ENCODE data around the gene MAD2L1BP. TPM values are rescaled to one million over a fixed set of nuclear protein-coding genes. Genes with fewer than 3 reads are reported as not detected.

Gene MAD2L1BP
- total RNA-seq, 1 experiment from 2014 or later, result 36.6 TPM

DNA sequence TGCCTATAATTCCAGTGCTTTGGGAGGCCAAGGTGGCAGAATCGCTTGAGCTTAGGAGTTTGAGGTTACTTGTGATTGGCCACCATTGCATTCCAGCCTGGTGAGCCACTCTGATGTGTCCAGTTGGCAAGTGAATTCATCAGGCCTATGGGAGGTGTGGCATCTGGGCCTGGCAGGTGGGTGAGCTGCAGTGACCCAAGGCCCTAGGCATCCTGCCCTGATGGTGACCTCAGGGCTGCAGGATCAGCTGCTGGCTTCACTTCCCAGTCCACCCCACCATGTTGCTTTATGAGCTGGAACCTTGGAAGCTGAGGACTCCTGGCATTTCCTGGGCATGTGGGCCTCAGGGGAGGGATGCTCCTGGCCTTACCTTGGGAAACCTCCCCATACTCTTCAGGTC lies 29.7 kb downstream of the MAD2L1BP start:
- Histone ChIP-seq H3K9me2 (ENCODE audit: insufficient read depth) (no peaks in the 10 kb centered on the region), H3K9me3 (ENCODE audit: control insufficient read depth in 1 of 2, insufficient read depth in 1 of 2, low read depth in 1 of 2, low read length in 2 of 2) (peaks cover 0 to 5% of the 10 kb centered on the region in 2 experiments; a peak in 1 of 4 replicates), H3K27me3 (ENCODE audit: insufficient read depth, low read length) (no peaks in the 10 kb centered on the region), H3K4me3 (replicated peaks in 1 of 2; ENCODE audit: low read depth in 1 of 2, low read length in 2 of 2) (no peak overlapping the region), H3K9ac (ENCODE audit: low read length) (no peak overlapping the region), H3K4me1 (ENCODE audit: control insufficient read depth in 1 of 2, insufficient read depth in 2 of 2, low read length in 2 of 2) (peaks cover 12 to 49% of the 10 kb centered on the region in 2 experiments), H2AFZ (ENCODE audit: low read depth, low read length, poor library complexity, severe bottlenecking) (no peak overlapping the region), H3K36me3 (ENCODE audit: control insufficient read depth in 1 of 2, insufficient read depth in 2 of 2, low read length in 2 of 2) (no peaks in the 10 kb centered on the region), H3K4me2 (ENCODE audit: low read length) (no peak overlapping the region; the same call in 1 of the 2 replicates), H3K79me2 (ENCODE audit: insufficient read depth, low read length) (no peaks in the 10 kb centered on the region), H3K27ac (ENCODE audit: low read depth, low read length) (no peak overlapping the region), H4K20me1 (ENCODE audit: insufficient read depth) (no peaks in the 10 kb centered on the region)
- POLR2A ChIA-PET, result no interaction called here
- no TSS peak for BruUV-seq (replicated peaks)
- TF ChIP-seq ZFX (IDR thresholded peaks at IDR 0.05), result no peak
- TF ChIP-seq REST (IDR thresholded peaks at IDR 0.05; ENCODE audit: low read depth), result no peak
- RAD21 ChIA-PET (ENCODE audit: low non-redundant PET in 1 of 2, low total read pairs in 2 of 2, uncharacterized antibody in 2 of 2, unreplicated experiment in 2 of 2), result interaction anchor here in 1 of 2 experiments (1.1 kb wide), 1 partner anchor 414 kb away, joined by 3 read pairs; no protein-coding TSS in a partner anchor
- ATAC-seq, result no peak
- DNase-seq (ENCODE audit: low read depth, low spot score), result no peak
- CTCF ChIA-PET, result interaction anchor here (0.9 to 2.7 kb wide), 6 partner anchors 8 to 431 kb away, joined by 3 to 11 read pairs (median 3); partner anchors contain the start of gene VEGFA
- intact Hi-C loops (cut with micrococcal nuclease), result loop anchor here (5.0 kb wide), 2 partner anchors 287 to 763 kb away; no protein-coding TSS in a partner anchor

DNA sequence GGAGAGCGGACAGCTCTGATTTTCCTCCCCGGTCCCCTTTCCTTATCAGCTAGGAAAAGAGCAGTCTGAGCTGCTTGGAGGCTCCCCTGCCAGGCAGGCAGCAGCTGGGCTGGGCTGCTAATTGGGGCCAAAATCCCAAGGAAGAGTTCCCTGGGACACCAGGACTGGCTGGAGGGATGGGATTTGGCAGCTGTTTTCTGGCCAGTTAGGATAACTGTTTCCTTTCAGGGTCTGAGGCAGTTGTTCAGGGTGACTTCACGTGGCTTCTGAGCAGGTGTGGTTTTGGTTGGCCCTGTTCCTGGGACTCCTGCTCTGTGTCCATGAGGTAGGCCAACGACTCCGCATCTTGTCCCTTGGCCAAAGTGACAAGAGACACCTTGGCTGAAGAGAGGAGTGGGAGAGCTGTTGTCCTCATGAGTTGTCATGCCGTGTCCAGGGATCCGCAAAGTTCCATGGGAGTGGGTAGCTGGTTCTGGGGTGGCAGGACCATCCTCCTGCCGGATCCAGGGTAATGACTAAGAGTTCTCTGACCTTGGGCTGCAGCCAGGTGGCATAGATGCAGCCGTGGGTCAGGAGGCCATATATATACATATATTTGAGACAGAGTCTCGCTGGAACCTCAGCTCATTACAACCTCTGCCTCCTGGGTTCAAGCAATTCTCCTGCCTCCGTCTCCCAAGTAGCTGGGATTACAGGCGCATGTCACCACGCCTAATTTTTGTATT lies 30.7 kb downstream of the MAD2L1BP start:
- H3K4me1 ChIP-seq (ENCODE audit: control insufficient read depth in 1 of 2, insufficient read depth in 2 of 2, low read length in 2 of 2), result peaks cover 12 to 49% of the 10 kb centered on the region in 2 experiments
- no peaks in the 10 kb centered on the region for H3K9me3 ChIP-seq (ENCODE audit: control insufficient read depth in 1 of 2, insufficient read depth in 1 of 2, low read depth in 1 of 2, low read length in 2 of 2)
- ChIA-PET RAD21 (ENCODE audit: low non-redundant PET in 1 of 2, low total read pairs in 2 of 2, uncharacterized antibody in 2 of 2, unreplicated experiment in 2 of 2) (interaction anchor here (1.0 to 1.3 kb wide), 2 partner anchors 413 kb away, joined by 3 to 4 read pairs; no protein-coding TSS in a partner anchor), POLR2A (interaction anchor here (1.1 kb wide), 2 partner anchors 103 to 413 kb away, joined by 3 read pairs; partner anchors contain the start of gene VEGFA), CTCF (interaction anchor here (1.0 to 4.6 kb wide), 11 partner anchors 9 to 430 kb away, joined by 3 to 45 read pairs (median 3); partner anchors contain the start of genes GTPBP2 and VEGFA)
- no TSS peak for BruUV-seq (replicated peaks)
- H4K20me1 ChIP-seq (ENCODE audit: insufficient read depth), result no peaks in the 10 kb centered on the region
- H3K9ac ChIP-seq (ENCODE audit: low read length), result no peak overlapping the region
- no peak overlapping the region for H3K4me2 ChIP-seq (ENCODE audit: low read length)
- no peak overlapping the region for H3K4me3 ChIP-seq (replicated peaks in 1 of 2; ENCODE audit: low read depth in 1 of 2, low read length in 2 of 2)
- no peaks in the 10 kb centered on the region for H3K9me2 ChIP-seq (ENCODE audit: insufficient read depth)
- DNase-seq (ENCODE audit: low read depth, low spot score) (no peak), ATAC-seq (no peak)
- peaks cover 2 to 9% of the 10 kb centered on the region in 2 experiments; a peak in 2 of 4 replicates for H3K36me3 ChIP-seq (ENCODE audit: control insufficient read depth in 1 of 2, insufficient read depth in 2 of 2, low read length in 2 of 2)
- H3K79me2 ChIP-seq (ENCODE audit: insufficient read depth, low read length), result no peaks in the 10 kb centered on the region
- intact Hi-C loops (cut with micrococcal nuclease), result loop anchor here (2.0 to 5.0 kb wide), 3 partner anchors 94 to 764 kb away; no protein-coding TSS in a partner anchor
- no peak overlapping the region for H3K27ac ChIP-seq (ENCODE audit: low read depth, low read length)
- no peak overlapping the region for H2AFZ ChIP-seq (ENCODE audit: low read depth, low read length, poor library complexity, severe bottlenecking)
- H3K27me3 ChIP-seq (ENCODE audit: insufficient read depth, low read length), result no peaks in the 10 kb centered on the region
- TF ChIP-seq FOSL1 (IDR thresholded peaks at IDR 0.05; ENCODE audit: low read depth) (no peak), CTCF (IDR thresholded peaks at IDR 0.05 in 2 of 3, conservative IDR thresholded peaks at IDR 0.05 in 1 of 3; ENCODE audit: borderline replicate concordance in 1 of 3, insufficient read depth in 1 of 3, low read depth in 2 of 3, low read length in 2 of 3) (no peak), TCF7L2 (IDR thresholded peaks at IDR 0.05; ENCODE audit: borderline replicate concordance, extremely low read depth, insufficient read depth, insufficient read length) (no peak), REST (IDR thresholded peaks at IDR 0.05; ENCODE audit: low read depth) (no peak), SIN3A (IDR thresholded peaks at IDR 0.05; ENCODE audit: low read depth) (no peak)
